Urothelium cell line (cell line): Measurements from ENCODE around the gene KRT37.

Experiments used
- DNase-seq: peaks from one replicate; pipeline ENCODE4 v3.0.0; 2011; ENCODE audit warnings: low spot score, mixed read lengths
- FAIRE-seq: peaks from 2 replicates; lab custom pipeline; 2011; peaks lifted over from hg19 to GRCh38; lab: Jason Lieb, UNC

KRT37 gene

GRCh38 chr17:41377546-41377945, 46.8 kb downstream of the KRT37 start:
- FAIRE-seq: no peak
- no peak for DNase-seq
